Gastrocnemius medialis (tissue), 4 donors: Measurements from ENCODE around the gene KIF26B. TPM values are rescaled to one million over a fixed set of nuclear protein-coding genes. Genes with fewer than 3 reads are reported as not detected.

ENCODE experiments used
- ATAC-seq, 2 donors: fragments of 150-250 bp; one replicate each; pipeline ENCODE4 v1.9.1; 2016
- DNase-seq, 2 donors: peaks; one replicate each; pipeline ENCODE4 v3.0.0-alpha.2; 2019
- H3K27ac ChIP-seq, 4 donors: fragments of 200-600 bp; sonication (generic); 1 replicate in 1 of 4; 2 replicates in 3 of 4; pipeline ENCODE4 v1.5.1; 2016 to 2018; ENCODE audit warnings: mild to moderate bottlenecking in 2 of 4, moderate library complexity in 1 of 4
- H3K27me3 ChIP-seq, 3 donors: fragments of 200-600 bp; sonication (generic) in 2 of 3; 1 replicate in 1 of 3; 2 replicates in 2 of 3; pipeline versions ENCODE4 v1.5.1 to v1.6.0; 2016 to 2019; ENCODE audit warnings: mild to moderate bottlenecking in 1 of 3, moderate library complexity in 1 of 3
- H3K36me3 ChIP-seq, 2 donors: fragments of 200-600 bp; sonication (generic) in 1 of 2; one replicate each; pipeline ENCODE4 v1.5.1; 2017 to 2018
- H3K4me1 ChIP-seq, 2 donors: fragments of 200-600 bp; sonication (generic) in 1 of 2; one replicate each; pipeline ENCODE4 v1.5.1; 2016 to 2017; ENCODE audit warnings: mild to moderate bottlenecking in 2 of 2
- H3K4me3 ChIP-seq, 4 donors: fragments of 200-600 bp; sonication (generic) in 3 of 4; 1 replicate in 1 of 4; 2 replicates in 3 of 4; pipeline ENCODE4 v1.5.1; 2016 to 2019; ENCODE audit warnings: mild to moderate bottlenecking in 2 of 4
- H3K9me3 ChIP-seq, 3 donors: fragments of 200-600 bp; sonication (generic) in 2 of 3; 1 replicate in 1 of 3; 2 replicates in 2 of 3; pipeline ENCODE4 v1.5.1; 2016 to 2019
- CTCF ChIP-seq, 5 experiments: fragments of 450-650 bp in 3 of 5; fragments of 200-600 bp in 2 of 5; sonication (generic) in 2 of 5; IDR thresholded peaks in 4 of 5; conservative IDR thresholded peaks in 1 of 5; 1 replicate in 4 of 5; 2 replicates in 1 of 5; pipeline ENCODE4 v1.5.1; 2016 to 2019; ENCODE audit warnings: antibody characterized with exemption in 5 of 5, mild to moderate bottlenecking in 3 of 5, moderate library complexity in 3 of 5
- POLR2A ChIP-seq, 2 donors: fragments of 450-650 bp; IDR thresholded peaks; one replicate each; pipeline ENCODE4 v1.6.1; 2017; ENCODE audit warnings: antibody characterized with exemption in 2 of 2, mild to moderate bottlenecking in 2 of 2, moderate library complexity in 2 of 2
- in situ Hi-C, 4 donors: fragments of 200-750 bp; cut with MboI; loops; one replicate each; pipeline versions ENCODE4 v1.15.0 to v1.8.0; 2017; ENCODE audit warnings: low sequenced_read_pairs in 4 of 4
- intact Hi-C: fragments of 100-400 bp; cut with DNase I; formaldehyde crosslinking; loops from one replicate; pipeline ENCODE4 v1.15.1; 2023; ENCODE audit warnings: low total_unique reads
- total RNA-seq, 4 donors: library from RNA; depleted of rRNA; stranded (reverse); fragments of >200 nt; gene quantifications; one replicate each; pipeline versions ENCODE4 v1.1.0 to v1.2.3, GENCODE V29; 2016

The KIF26B gene
- total RNA-seq, 4 donors from 2014 or later: 0.02 to 0.20 (median 0.10) TPM; not detected in 1

GRCh38 chr1:245512980-245513578 lies 358.3 kb downstream of the KIF26B start:
- H3K36me3 ChIP-seq: no peaks in the 10 kb centered on the region
- no peak overlapping the region for H3K27ac ChIP-seq
- H3K4me1 ChIP-seq: no peaks in the 10 kb centered on the region
- in situ Hi-C loops: no loop called here
- H3K9me3 ChIP-seq: no peaks in the 10 kb centered on the region
- intact Hi-C loops: no loop called here
- DNase-seq (no peak), ATAC-seq (no peak)
- H3K27me3 ChIP-seq: no peaks in the 10 kb centered on the region
- TF ChIP-seq CTCF (IDR thresholded peaks at IDR 0.05 in 4 of 5, conservative IDR thresholded peaks at IDR 0.05 in 1 of 5): no peak
- no peak overlapping the region for H3K4me3 ChIP-seq

- ATAC-seq: no peak
- in situ Hi-C loops: no loop called here
These were observed 361.5 kb downstream of the KIF26B start for GRCh38 chr1:245516284-245516759.

GRCh38 chr1:245520611-245521010 lies 365.8 kb downstream of the KIF26B start:
- intact Hi-C loops: no loop called here
- TF ChIP-seq POLR2A (IDR thresholded peaks at IDR 0.05) (no peak), CTCF (IDR thresholded peaks at IDR 0.05 in 4 of 5, conservative IDR thresholded peaks at IDR 0.05 in 1 of 5) (no peak)
- Histone ChIP-seq H3K27ac (no peak overlapping the region), H3K4me3 (no peak overlapping the region), H3K27me3 (no peaks in the 10 kb centered on the region), H3K36me3 (no peaks in the 10 kb centered on the region), H3K9me3 (no peaks in the 10 kb centered on the region), H3K4me1 (no peaks in the 10 kb centered on the region)
- in situ Hi-C loops: no loop called here
- ATAC-seq: no peak
- no peak for DNase-seq

More at GRCh38 chr1:245516284-245516759, 361.5 kb downstream of the KIF26B start:
- Histone ChIP-seq H3K4me3 (no peak overlapping the region), H3K4me1 (no peaks in the 10 kb centered on the region), H3K27me3 (no peaks in the 10 kb centered on the region), H3K27ac (no peak overlapping the region), H3K36me3 (no peaks in the 10 kb centered on the region), H3K9me3 (no peaks in the 10 kb centered on the region)
- TF ChIP-seq POLR2A (IDR thresholded peaks at IDR 0.05) (no peak), CTCF (IDR thresholded peaks at IDR 0.05 in 4 of 5, conservative IDR thresholded peaks at IDR 0.05 in 1 of 5) (no peak)
- intact Hi-C loops: no loop called here
- no peak for DNase-seq

- H3K36me3 ChIP-seq: no peaks in the 10 kb centered on the region
- no peaks in the 10 kb centered on the region for H3K9me3 ChIP-seq
- H3K4me3 ChIP-seq: no peak overlapping the region
- H3K27ac ChIP-seq: no peak overlapping the region
- ATAC-seq (no peak), DNase-seq (no peak)
- TF ChIP-seq POLR2A (IDR thresholded peaks at IDR 0.05): no peak
- no peak for TF ChIP-seq CTCF (IDR thresholded peaks at IDR 0.05 in 4 of 5, conservative IDR thresholded peaks at IDR 0.05 in 1 of 5)
- H3K27me3 ChIP-seq: no peaks in the 10 kb centered on the region
- intact Hi-C loops (no loop called here), in situ Hi-C loops (no loop called here)
- no peaks in the 10 kb centered on the region for H3K4me1 ChIP-seq
These were observed 371.4 kb downstream of the KIF26B start for GRCh38 chr1:245526141-245526540.

DNA sequence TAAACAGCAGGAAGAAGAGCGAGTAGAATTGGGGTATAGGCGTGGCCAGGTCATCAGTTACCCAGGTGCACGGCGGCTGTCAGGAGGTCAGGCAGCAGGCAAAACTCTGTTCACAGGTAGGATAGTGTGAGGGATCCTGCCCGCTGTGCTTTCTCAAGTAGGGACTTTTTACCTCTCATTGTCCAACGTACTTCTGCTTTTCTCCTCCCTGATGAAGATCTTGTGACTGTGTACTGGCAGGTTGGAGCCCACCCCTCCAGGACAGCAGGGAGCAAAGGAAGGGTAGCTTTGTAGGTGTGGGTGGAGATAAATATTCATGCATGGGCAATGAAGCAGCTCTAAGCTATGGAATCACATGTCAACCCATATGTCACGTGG lies 373.5 kb downstream of the KIF26B start:
- no peaks in the 10 kb centered on the region for H3K36me3 ChIP-seq
- TF ChIP-seq POLR2A (IDR thresholded peaks at IDR 0.05) (no peak), CTCF (IDR thresholded peaks at IDR 0.05 in 4 of 5, conservative IDR thresholded peaks at IDR 0.05 in 1 of 5) (no peak)
- H3K27me3 ChIP-seq: no peaks in the 10 kb centered on the region
- H3K4me3 ChIP-seq: no peak overlapping the region
- DNase-seq (no peak), ATAC-seq (no peak)
- in situ Hi-C loops (no loop called here), intact Hi-C loops (no loop called here)
- no peaks in the 10 kb centered on the region for H3K9me3 ChIP-seq
- no peaks in the 10 kb centered on the region for H3K4me1 ChIP-seq
- H3K27ac ChIP-seq: no peak overlapping the region
